ENCODE measurements around the gene CRBN.

DNA sequence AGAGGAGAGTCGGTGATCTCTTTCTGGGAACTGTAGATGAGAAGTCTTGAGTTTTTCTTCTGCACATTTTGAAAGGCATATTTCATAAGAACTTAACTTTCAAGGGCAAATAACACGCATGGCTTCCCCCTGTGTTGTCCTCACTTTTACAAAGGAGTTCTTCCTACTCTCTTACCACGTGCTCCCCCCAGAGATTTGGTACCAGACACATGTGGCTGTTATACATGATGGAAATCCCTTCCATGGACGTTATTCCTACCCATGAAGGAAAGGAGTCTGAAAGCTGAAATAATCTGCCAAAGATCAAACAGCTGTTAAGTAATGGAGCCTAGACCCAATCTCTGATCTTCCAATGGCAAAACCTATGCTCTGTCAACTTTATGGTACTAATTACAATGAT lies 73.7 kb downstream of the CRBN start:
- TF ChIP-seq, protein P1, sequence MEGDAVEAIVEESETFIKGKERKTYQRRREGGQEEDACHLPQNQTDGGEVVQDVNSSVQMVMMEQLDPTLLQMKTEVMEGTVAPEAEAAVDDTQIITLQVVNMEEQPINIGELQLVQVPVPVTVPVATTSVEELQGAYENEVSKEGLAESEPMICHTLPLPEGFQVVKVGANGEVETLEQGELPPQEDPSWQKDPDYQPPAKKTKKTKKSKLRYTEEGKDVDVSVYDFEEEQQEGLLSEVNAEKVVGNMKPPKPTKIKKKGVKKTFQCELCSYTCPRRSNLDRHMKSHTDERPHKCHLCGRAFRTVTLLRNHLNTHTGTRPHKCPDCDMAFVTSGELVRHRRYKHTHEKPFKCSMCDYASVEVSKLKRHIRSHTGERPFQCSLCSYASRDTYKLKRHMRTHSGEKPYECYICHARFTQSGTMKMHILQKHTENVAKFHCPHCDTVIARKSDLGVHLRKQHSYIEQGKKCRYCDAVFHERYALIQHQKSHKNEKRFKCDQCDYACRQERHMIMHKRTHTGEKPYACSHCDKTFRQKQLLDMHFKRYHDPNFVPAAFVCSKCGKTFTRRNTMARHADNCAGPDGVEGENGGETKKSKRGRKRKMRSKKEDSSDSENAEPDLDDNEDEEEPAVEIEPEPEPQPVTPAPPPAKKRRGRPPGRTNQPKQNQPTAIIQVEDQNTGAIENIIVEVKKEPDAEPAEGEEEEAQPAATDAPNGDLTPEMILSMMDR (IDR thresholded peaks at IDR 0.05), result no peak
- TF ChIP-seq POLR2A (IDR thresholded peaks at IDR 0.05), result no peak
